ENCODE data around the gene SMARCA2.
A peak's percentile ranks its signal among the peaks of the same experiment; 100 is the strongest.
"Not testable (repeated sequence)": the region's sequence is repeated elsewhere in the genome, so short reads cannot be mapped to it uniquely, and the experiment has no call there.

The SMARCA2 gene

DNA sequence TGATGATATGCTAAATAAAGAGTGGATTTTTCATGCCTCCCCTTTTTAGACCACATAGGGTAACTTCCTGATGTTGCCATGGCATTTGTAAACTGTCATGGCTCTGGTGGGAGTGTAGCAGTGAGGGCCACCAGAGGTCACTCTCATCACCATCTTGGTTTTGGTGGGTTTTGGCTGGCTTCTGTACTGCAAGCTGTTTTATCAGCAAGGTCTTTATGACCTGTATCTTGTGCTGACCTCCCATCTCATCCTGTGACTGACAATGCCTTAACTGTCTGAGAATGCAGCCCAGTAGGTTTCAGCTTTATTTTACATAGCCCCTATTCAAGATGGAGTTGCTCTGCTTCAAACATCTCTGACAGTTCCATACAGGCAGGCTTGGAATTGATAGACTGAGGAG is 131.6 kb downstream of the SMARCA2 start:
- not testable (repeated sequence) for DNase-seq

DNA sequence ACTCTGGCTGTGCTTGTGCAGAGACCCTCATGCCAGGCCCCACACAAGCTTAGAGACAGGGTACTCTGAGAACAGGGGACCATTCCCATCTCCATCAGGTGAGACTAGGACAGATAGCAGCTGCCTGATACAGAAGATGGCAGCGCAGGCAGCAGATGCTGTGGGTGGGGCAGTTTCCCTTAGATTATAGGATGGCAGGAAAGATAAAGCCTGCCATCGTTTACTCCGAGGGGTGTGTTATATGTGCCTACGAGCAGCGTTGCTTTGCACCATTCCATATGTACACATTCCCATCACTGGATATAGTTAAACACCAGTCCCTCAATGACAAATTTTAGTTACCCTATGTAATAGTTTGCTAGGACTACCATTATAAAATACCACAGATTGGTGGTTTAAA is 135.2 kb downstream of the SMARCA2 start:
- no peak for DNase-seq

DNA sequence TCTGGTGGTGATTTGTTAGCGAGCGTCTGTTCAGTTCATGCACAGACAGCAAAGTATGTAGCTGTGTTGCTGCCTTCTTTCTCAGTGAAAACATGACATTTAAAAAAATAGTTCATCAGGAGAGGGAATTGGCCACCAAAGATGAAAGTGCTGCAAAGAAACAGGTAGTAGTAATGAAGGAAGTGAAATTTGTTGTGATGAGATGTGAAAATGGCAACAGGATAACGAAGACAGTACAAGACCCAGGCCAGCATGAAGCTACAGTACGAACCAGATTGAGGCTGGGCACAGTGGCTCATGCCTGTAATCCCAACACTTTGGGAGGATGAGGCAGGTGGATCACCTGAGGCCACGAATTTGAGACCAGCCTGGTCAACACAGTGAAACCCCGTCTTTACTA is 136.0 kb downstream of the SMARCA2 start:
- DNase-seq: no peak

GRCh38 chr9:2152966-2153629 is 138.0 kb downstream of the SMARCA2 start:
- no peak for DNase-seq

GRCh38 chr9:2153630-2154217 is 138.6 kb downstream of the SMARCA2 start:
- DNase-seq: no peak

- no peak for DNase-seq
These were observed 139.6 kb downstream of the SMARCA2 start for GRCh38 chr9:2154731-2155130.

DNA sequence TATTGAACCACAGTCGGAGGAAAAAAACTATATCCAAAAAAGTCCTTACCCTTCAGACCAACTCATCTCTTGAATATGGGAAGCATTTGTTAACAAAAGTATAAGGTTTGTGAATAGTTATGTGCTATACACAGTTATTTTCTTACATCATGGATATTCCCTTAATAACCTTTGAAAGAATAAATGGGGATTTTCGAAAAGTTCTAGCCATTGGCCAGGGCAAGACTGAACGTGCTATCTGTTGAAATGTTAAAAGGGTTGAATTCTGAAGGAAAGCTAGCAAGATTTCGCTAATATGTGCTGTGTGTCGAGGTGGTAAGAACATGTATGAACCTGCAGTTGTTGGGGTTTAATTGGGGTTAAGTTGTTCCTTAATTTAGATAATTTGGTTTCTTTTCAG is 140.8 kb downstream of the SMARCA2 start:
- no peak for DNase-seq

DNA sequence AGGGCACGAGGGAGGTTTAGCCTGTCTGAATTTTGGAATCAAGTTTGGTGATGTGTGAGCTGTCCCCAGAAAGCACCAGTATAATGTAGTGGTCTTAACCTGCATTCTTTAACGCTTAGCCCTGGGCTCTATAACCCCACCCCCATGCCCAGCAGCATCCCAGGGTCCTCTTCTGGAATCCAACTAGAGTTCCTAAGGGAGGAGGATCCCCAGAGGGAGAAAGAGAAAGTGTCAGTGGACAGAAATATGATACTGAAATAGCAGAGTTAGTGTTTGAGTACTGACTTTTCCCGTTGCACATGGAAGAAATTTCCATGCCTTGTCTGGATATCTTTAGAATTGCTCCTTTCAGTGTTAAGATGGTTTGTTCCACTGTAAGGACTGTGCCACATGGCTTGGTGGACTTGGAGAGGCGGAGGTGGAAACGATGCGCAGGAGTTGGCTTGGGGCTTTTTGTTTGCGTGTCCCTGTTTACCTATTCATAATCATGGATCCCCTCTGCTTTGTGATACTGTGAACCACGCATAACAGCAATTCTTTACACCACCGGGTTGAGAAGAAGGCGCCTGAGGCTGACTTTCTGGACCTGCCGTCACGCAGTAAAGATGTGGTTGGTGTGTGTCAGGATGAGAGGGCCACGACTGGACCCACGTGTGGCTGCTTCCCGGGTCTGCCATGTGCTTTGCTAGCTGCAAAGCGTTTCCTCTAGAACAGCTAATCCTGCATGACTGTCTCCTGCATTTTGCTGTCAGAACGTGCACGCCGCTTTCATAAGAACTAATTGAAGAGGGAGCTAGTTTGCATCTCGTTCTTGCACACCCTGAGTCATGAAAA is 142.3 kb downstream of the SMARCA2 start:
- DNase-seq: peak in 1 of 2 donors; percentile 34

DNA sequence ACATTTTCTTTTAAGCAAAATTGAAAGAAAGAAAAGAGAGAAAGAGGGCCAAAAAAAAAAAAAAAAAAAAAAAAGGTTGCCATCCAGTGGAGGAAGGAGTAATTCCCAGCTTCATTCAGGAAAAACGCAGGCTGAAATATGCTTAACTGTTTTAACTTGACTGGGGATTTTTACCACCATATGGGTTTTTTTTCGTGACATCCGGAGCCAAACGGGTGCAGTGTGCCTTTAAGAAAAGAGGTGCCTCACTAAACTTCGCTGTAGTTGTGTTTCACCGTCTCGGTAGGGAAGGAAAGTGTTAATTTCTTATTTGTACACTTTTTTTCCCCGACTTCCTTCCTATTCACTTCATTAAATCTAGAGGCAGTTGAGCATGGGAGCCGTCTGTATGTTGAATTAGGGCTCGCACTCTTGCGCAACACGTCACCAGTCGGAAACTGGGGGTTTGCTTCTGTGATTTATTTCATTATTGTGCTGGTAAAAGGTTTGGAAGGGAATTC is 143.0 kb downstream of the SMARCA2 start:
- DNase-seq: peak in 1 of 2 donors; percentile 22

DNA sequence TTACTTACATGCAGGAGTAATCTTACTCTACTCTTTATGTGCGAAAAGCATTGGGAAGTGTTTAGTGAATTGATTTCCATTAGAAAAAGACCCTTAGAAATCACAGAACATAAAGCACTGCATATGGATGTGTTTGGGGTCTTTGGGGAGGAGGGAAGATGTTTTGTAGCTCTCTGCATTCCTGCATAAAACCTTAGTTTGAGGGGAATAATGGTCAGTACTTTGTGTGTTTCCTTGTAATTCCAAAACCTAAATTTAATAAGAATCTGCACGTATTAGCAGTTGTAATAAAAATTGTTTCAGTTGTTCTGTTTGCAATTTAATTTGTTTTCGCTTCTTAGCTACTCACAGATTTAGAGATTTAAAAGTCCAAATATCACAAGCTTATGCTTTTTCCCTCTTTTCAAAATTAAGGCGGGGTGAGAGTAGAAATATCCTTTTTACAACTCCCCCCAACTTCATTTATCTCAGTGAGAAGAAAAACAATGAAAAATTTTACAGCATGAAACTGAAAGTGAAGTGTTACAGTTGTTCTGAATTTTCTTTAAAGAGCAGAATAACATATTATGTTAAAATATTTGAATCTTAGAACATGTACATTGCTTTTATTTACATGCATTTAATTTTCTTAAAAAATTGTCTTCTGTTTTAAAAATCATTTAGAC is 143.8 kb downstream of the SMARCA2 start:
- DNase-seq: no peak

DNA sequence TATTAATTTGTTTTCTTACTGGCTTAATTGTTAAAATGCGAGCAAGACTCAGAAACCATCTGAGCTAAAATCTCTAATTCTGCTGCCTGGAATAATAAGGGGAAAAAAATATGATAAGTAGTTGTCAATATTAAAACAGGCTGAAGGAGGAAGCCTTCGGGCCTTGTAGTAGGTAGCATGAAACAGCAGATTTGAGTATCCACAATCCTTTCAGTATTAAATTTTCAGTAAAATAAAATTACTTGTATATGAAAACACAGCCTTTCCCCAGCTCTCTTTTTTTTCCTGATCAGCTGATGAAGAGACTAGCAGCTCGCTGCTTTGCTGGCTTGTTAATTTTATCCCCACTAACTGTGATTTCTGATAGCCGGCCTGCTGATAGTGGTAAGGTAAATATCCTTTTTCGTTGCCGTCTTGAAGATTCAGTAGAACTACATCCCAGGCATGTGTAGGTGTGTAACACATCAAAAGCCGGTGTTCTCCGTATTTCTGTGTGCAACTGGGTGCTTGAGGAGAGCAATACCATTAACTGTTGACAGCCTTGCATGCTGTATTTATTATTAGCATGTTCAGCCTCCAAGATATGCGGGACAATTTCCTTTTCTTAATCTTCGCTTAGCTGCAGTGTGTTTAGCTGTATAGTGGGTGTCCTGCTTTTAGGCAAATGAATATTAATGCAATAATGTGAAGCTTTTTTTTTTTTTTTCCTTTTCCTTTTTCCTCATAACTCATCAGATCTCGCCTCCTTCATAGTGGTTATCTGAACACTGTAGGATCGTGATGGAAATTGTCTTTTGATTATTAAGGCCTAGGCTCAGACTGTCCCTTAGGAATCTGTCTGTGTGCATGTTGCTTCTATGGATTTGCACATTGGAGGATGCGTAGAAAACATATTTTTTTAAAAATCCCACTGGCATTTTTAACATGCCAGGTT is 144.6 kb downstream of the SMARCA2 start:
- peak; percentile 25 to 52 for DNase-seq

DNA sequence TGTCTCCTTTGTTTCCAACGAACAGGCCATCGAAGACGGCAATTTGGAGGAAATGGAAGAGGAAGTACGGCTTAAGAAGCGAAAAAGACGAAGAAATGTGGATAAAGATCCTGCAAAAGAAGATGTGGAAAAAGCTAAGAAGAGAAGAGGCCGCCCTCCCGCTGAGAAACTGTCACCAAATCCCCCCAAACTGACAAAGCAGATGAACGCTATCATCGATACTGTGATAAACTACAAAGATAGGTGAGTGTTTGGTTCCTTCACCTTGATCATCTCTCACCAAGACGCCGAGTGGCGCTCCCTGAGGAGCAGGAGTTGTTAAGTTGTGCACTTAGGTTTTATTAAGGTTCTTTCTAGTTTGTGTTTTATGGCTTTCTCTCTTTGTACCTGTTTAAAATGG is 146.5 kb downstream of the SMARCA2 start:
- DNase-seq: no peak

DNA sequence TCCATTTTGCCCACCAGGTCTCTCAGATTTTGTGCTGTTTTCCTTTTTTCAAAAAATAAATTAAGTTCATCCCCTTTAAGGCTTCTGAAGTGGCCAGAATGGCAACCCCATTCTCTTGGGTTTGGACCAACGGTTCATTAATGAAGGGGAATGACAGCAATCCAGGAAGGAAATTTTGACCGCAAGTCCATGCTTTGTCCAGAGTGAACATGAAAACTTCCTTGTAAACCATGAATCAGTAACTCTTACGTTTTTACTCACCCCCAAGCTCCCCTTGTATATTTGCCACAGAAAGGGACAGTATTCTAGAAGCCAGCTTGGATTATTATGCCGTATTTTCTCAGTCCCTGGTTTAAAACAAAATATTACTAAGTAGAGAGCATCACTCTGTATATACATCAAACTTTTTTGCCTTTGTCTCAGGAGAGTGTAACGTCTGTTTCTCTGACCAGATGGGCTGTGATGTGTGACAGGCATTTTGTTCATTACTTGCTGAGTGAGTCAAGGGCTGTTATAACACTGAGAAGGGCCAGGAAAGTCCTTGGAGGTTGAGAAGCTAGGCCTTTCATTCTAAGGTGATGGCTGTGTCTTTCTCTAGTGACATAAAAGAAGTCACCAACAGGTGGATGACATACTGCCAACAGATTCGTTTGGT is 148.2 kb downstream of the SMARCA2 start:
- DNase-seq: no peak

GRCh38 chr9:2164268-2164667 is 149.1 kb downstream of the SMARCA2 start:
- DNase-seq: no peak

GRCh38 chr9:2166203-2166602 is 151.1 kb downstream of the SMARCA2 start:
- no peak for DNase-seq

DNA sequence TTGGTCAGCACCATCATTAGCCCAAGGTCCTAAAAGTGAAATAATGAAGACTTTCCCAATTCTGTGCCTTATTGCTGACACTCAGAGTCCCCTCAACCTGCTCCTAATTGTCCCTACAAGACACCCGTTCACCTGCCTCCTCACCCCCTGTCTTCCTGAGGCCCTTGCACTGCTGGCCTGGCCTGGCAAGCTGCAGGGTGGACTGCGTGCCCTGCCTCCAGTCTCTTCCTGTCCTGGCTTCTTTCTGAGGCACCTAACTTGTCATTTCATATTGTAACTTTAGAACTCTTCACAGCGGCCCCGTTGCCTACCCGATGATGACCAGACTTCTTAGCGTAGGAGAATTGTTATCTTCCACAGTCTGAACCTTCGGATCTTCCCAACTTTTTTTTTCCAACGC is 153.9 kb downstream of the SMARCA2 start:
- DNase-seq: no peak

- no peak for DNase-seq
These were observed 155.6 kb downstream of the SMARCA2 start for GRCh38 chr9:2170722-2171121.

GRCh38 chr9:2173170-2173569 is 158.0 kb downstream of the SMARCA2 start:
- DNase-seq: no peak

- no peak for DNase-seq
These were observed 158.7 kb downstream of the SMARCA2 start for GRCh38 chr9:2173861-2174260.

DNA sequence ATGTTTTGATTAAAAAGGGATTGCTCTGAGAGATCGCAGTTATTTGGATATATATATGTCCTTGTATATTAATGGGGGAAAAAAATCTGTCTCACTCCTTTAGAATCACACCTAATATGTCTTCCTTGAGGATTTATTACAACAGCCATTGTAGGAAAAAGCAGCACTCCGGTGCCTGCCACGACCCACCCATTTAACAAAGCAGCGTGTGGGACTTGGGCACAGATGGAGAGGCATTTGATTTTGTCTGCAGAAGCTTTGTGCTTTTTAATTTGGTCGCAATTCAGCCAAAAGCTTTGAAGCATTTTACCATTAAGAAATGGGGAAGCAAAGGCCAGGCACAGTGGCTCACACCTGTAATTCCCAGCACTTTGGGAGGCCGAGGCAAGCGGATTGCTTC is 159.2 kb downstream of the SMARCA2 start:
- DNase-seq: peak in 1 of 2 donors; percentile 23

- no peak for DNase-seq
These were observed 159.8 kb downstream of the SMARCA2 start for GRCh38 chr9:2174911-2175310.

GRCh38 chr9:2177121-2177520 is 162.0 kb downstream of the SMARCA2 start:
- DNase-seq: no peak

Measured in hippocampal formation (tissue), 2 donors.